Measurements from ENCODE around the gene CACFD1. TPM values are rescaled to one million over a fixed set of nuclear protein-coding genes. Genes with fewer than 3 reads are reported as not detected.

Gene CACFD1
- total RNA-seq, 4 donors from 2014 or later: 6.8 to 11.6 (median 9.4) TPM

GRCh38 chr9:133458643-133459312 is 1.0 kb upstream of the CACFD1 start:
- peaks cover 4% of the 10 kb centered on the region for H3K36me3 ChIP-seq
- TF ChIP-seq POLR2A (IDR thresholded peaks at IDR 0.05): no peak
- TF ChIP-seq CTCF (IDR thresholded peaks at IDR 0.05): no peak
- TF ChIP-seq POLR2AphosphoS5 (IDR thresholded peaks at IDR 0.05): no peak
- TF ChIP-seq EP300 (IDR thresholded peaks at IDR 0.05): no peak
- H3K9me3 ChIP-seq: no peaks in the 10 kb centered on the region
- H3K4me3 ChIP-seq: peak overlapping the region; percentile 85
- H3K27ac ChIP-seq: no peak overlapping the region
- 73% methylated on average over 13 of the region's 16 CpGs for WGBS
- H3K27me3 ChIP-seq: no peaks in the 10 kb centered on the region
- peaks cover 12% of the 10 kb centered on the region for H3K4me1 ChIP-seq
- peak in 1 of 2 donors; percentile 59 for DNase-seq (ENCODE audit: low spot score in 2 of 2)

GRCh38 chr9:133460405-133461175 is 812 bp downstream of the CACFD1 start:
- H3K9me3 ChIP-seq: no peaks in the 10 kb centered on the region
- 31% methylated on average over 13 of the region's 30 CpGs for WGBS
- peaks cover 4% of the 10 kb centered on the region for H3K36me3 ChIP-seq
- H3K4me1 ChIP-seq: peaks cover 12% of the 10 kb centered on the region
- TF ChIP-seq POLR2A (IDR thresholded peaks at IDR 0.05) (no peak), CTCF (IDR thresholded peaks at IDR 0.05) (no peak), POLR2AphosphoS5 (IDR thresholded peaks at IDR 0.05) (no peak), EP300 (IDR thresholded peaks at IDR 0.05) (no peak)
- no peaks in the 10 kb centered on the region for H3K27me3 ChIP-seq
- DNase-seq (ENCODE audit: low spot score in 2 of 2): peak in 1 of 2 donors; percentile 87
- peak overlapping the region; percentile 88 for H3K27ac ChIP-seq
- H3K4me3 ChIP-seq: peak overlapping the region; percentile 85

- peaks cover 12% of the 10 kb centered on the region for H3K4me1 ChIP-seq
- H3K36me3 ChIP-seq: peaks cover 4% of the 10 kb centered on the region
- no peak overlapping the region for H3K27ac ChIP-seq
- H3K27me3 ChIP-seq: no peaks in the 10 kb centered on the region
- H3K4me3 ChIP-seq: no peak overlapping the region
- no peaks in the 10 kb centered on the region for H3K9me3 ChIP-seq
- 84% methylated on average over 4 of the region's 4 CpGs for WGBS
- DNase-seq (ENCODE audit: low spot score in 2 of 2): no peak
- no peak for TF ChIP-seq CTCF (IDR thresholded peaks at IDR 0.05)
- TF ChIP-seq EP300 (IDR thresholded peaks at IDR 0.05): no peak
- TF ChIP-seq POLR2AphosphoS5 (IDR thresholded peaks at IDR 0.05): no peak
- no peak for TF ChIP-seq POLR2A (IDR thresholded peaks at IDR 0.05)
Observed at GRCh38 chr9:133461975-133462374, 2.2 kb downstream of the CACFD1 start.

GRCh38 chr9:133463234-133463863 is 3.6 kb downstream of the CACFD1 start:
- no peak overlapping the region for H3K4me3 ChIP-seq
- no peaks in the 10 kb centered on the region for H3K27me3 ChIP-seq
- no peak for DNase-seq (ENCODE audit: low spot score in 2 of 2)
- peaks cover 6% of the 10 kb centered on the region for H3K36me3 ChIP-seq
- H3K27ac ChIP-seq: no peak overlapping the region
- H3K9me3 ChIP-seq: no peaks in the 10 kb centered on the region
- peaks cover 12% of the 10 kb centered on the region for H3K4me1 ChIP-seq
- TF ChIP-seq POLR2AphosphoS5 (IDR thresholded peaks at IDR 0.05) (no peak), EP300 (IDR thresholded peaks at IDR 0.05) (no peak), CTCF (IDR thresholded peaks at IDR 0.05) (no peak), POLR2A (IDR thresholded peaks at IDR 0.05) (no peak)
- WGBS: 87% methylated on average over 21 of the region's 22 CpGs
